HepG2 (cell line): ENCODE results near the gene NRGN. TPM values are rescaled to one million over a fixed set of nuclear protein-coding genes. Genes with fewer than 3 reads are reported as not detected.

ENCODE experiments used
- ATAC-seq: fragments of 200-7000 bp; cut with Tn5 transposase; 3 replicates; pipeline ENCODE4 v1.9.1; 2020; ENCODE audit warnings: mild to moderate bottlenecking, moderate library complexity
- BruUV-seq: library from RNA; stranded (reverse); fragments of 400-500 nt; replicated peaks from 2 replicates; lab custom pipeline; 2021; lab: Mats Ljungman, UMichigan
- CTCF ChIA-PET: fragments of 300-600 bp; formaldehyde crosslinking; extraction: SDS; loops from one replicate; lab custom pipeline; 2021; ENCODE audit warnings: low total read pairs, inconsistent platforms, low intra/inter-chr PET ratio; lab: Yijun Ruan, JAX
- POLR2A ChIA-PET: fragments of 350-600 bp; sonication (Branson Sonifier 250); formaldehyde crosslinking; loops from one replicate; lab custom pipeline; 2020; ENCODE audit warnings: antibody characterized with exemption, inconsistent platforms; lab: Yijun Ruan, JAX
- DNase-seq: peaks from one replicate; pipeline ENCODE4 v3.0.0-alpha.2; 2015; ENCODE audit warnings: low spot score
- FAIRE-seq: peaks from 3 replicates; lab custom pipeline; 2011; peaks lifted over from hg19 to GRCh38; lab: Jason Lieb, UNC
- H2AFZ ChIP-seq: one replicate; pipeline ENCODE4 v1.6.1; 2011; ENCODE audit warnings: low read length, inconsistent platforms
- H3K27ac ChIP-seq: fragments of 300-600 bp; 3 replicates; pipeline ENCODE4 v1.8.0; 2011; ENCODE audit warnings: mixed run types, mild to moderate bottlenecking, mixed read lengths, low read length, inconsistent platforms; ENCODE audit not compliant: insufficient read depth; ENCODE audit errors: extremely low read length
- H3K27me3 ChIP-seq, 2 experiments: fragments of 200-600 bp in 1 of 2; 2 replicates in 1 of 2; 3 replicates in 1 of 2; pipeline versions ENCODE4 v1.6.0 to v1.8.0; 2011; ENCODE audit warnings: low read length in 2 of 2, mild to moderate bottlenecking in 2 of 2, moderate library complexity in 2 of 2, inconsistent platforms in 1 of 2; ENCODE audit not compliant: insufficient read depth in 2 of 2, control insufficient read depth in 1 of 2
- H3K36me3 ChIP-seq, 2 experiments: fragments of 200-600 bp in 1 of 2; replicated peaks in 1 of 2; 2 replicates in 1 of 2; 3 replicates in 1 of 2; pipeline versions ENCODE4 v1.5.1 to v1.8.0; 2011; ENCODE audit warnings: low read length in 2 of 2, inconsistent platforms in 1 of 2; ENCODE audit not compliant: insufficient read depth in 2 of 2, control insufficient read depth in 1 of 2
- H3K4me1 ChIP-seq: 2 replicates; pipeline ENCODE4 v1.5.1; 2012; ENCODE audit warnings: low read length, inconsistent platforms; ENCODE audit not compliant: insufficient read depth
- H3K4me2 ChIP-seq: 2 replicates; pipeline ENCODE4 v1.6.0; 2011; ENCODE audit warnings: low read depth, low read length, inconsistent platforms
- H3K4me3 ChIP-seq, 3 experiments: fragments of 200-600 bp in 1 of 3; sonication (generic), shearing (Covaris generic) in 1 of 3; replicated peaks in 1 of 3; 2 replicates each; pipeline ENCODE4 v1.5.1; 2011 to 2016; ENCODE audit warnings: low read length in 3 of 3, inconsistent platforms in 2 of 3, low read depth in 2 of 3, mild to moderate bottlenecking in 2 of 3, control low read depth in 1 of 3, mixed read lengths in 1 of 3; ENCODE audit not compliant: insufficient read depth in 1 of 3
- H3K79me2 ChIP-seq: one replicate; pipeline ENCODE4 v1.6.1; 2011; ENCODE audit warnings: low read length, inconsistent platforms; ENCODE audit not compliant: insufficient read depth
- H3K9ac ChIP-seq: 2 replicates; pipeline ENCODE4 v1.6.0; 2011; ENCODE audit warnings: mild to moderate bottlenecking, low read depth, low read length, inconsistent platforms; ENCODE audit not compliant: insufficient read depth
- H3K9me3 ChIP-seq: 2 replicates; pipeline ENCODE4 v1.5.1; 2012; ENCODE audit warnings: mild to moderate bottlenecking, low read length
- H4K20me1 ChIP-seq: 2 replicates; pipeline ENCODE4 v1.6.0; 2011; ENCODE audit warnings: inconsistent platforms, mild to moderate bottlenecking, low read length, moderate library complexity; ENCODE audit not compliant: insufficient read depth
- AKAP8 ChIP-seq: sonication (generic); formaldehyde crosslinking; IDR thresholded peaks from 2 replicates; pipeline ENCODE4 v1.5.1; 2020; ENCODE audit warnings: mild to moderate bottlenecking, missing genetic modification reagents
- BORCS8-MEF2B ChIP-seq: sonication (generic); formaldehyde crosslinking; IDR thresholded peaks from 2 replicates; pipeline ENCODE4 v1.8.0; 2022; ENCODE audit warnings: mild to moderate bottlenecking, missing genetic modification reagents
- HNRNPL ChIP-seq: fragments of 200-400 bp; formaldehyde crosslinking; IDR thresholded peaks from 2 replicates; pipeline ENCODE4 v1.6.1; 2017; ENCODE audit warnings: mild to moderate bottlenecking, low read depth, low read length
- KLF11 ChIP-seq: IDR thresholded peaks from 2 replicates; pipeline ENCODE4 v1.6.1; 2016; ENCODE audit warnings: missing compliant biosample characterization
- KLF9 ChIP-seq: IDR thresholded peaks from 2 replicates; pipeline ENCODE4 v1.6.1; 2016; ENCODE audit warnings: low read depth
- MED13 ChIP-seq: sonication (generic); formaldehyde crosslinking; IDR thresholded peaks from 2 replicates; pipeline ENCODE4 v1.5.0; 2020; ENCODE audit warnings: missing genetic modification reagents
- MTA1 ChIP-seq: sonication (generic); formaldehyde crosslinking; IDR thresholded peaks from 2 replicates; pipeline ENCODE4 v1.4.0; 2020; ENCODE audit warnings: missing genetic modification reagents, mild to moderate bottlenecking, borderline replicate concordance
- RFXANK ChIP-seq: IDR thresholded peaks from 2 replicates; pipeline ENCODE4 v1.6.1; 2016
- SP1 ChIP-seq, 2 experiments: fragments of 450-650 bp in 1 of 2; sonication (generic) in 1 of 2; formaldehyde crosslinking in 1 of 2; IDR thresholded peaks; 2 replicates each; pipeline versions ENCODE4 v1.4.0 to v1.6.1; 2016 to 2020; ENCODE audit warnings: missing genetic modification reagents in 1 of 2
- STAG1 ChIP-seq: sonication (generic); formaldehyde crosslinking; IDR thresholded peaks from 2 replicates; pipeline ENCODE4 v1.4.0; 2020; ENCODE audit warnings: missing genetic modification reagents
- ZFYVE20 ChIP-seq: sonication (generic); formaldehyde crosslinking; IDR thresholded peaks from 2 replicates; pipeline ENCODE4 v1.8.0; 2023; ENCODE audit warnings: low read depth, mild to moderate bottlenecking, moderate library complexity, missing genetic modification reagents, borderline replicate concordance
- ZNF777 ChIP-seq: sonication (generic); formaldehyde crosslinking; IDR thresholded peaks from 2 replicates; pipeline ENCODE4 v1.4.0; 2020; ENCODE audit warnings: missing genetic modification reagents
- ZSCAN30 ChIP-seq: sonication (generic); formaldehyde crosslinking; IDR thresholded peaks from 2 replicates; pipeline ENCODE4 v1.5.0; 2020; ENCODE audit warnings: mild to moderate bottlenecking, missing genetic modification reagents
- WGBS: methylation state at CpG from one replicate; pipeline ENCODE4 v1.1.6; 2017; ENCODE audit warnings: low lambda C conversion rate; 5-methylcytosine and 5-hydroxymethylcytosine counted together
- in situ Hi-C: cut with HindIII; loops from 2 replicates; pipeline ENCODE4 v1.10.0; 2017; ENCODE audit warnings: low pct_unique_long_range_greater_than_20kb; ENCODE audit not compliant: extremely low pct_ligation_motif_present
- intact Hi-C: fragments of 100-400 bp; cut with micrococcal nuclease; formaldehyde crosslinking; loops from one replicate; pipeline ENCODE4 v1.10.0; 2022; ENCODE audit not compliant: unreplicated experiment
- polyA plus RNA-seq, 8 experiments: library from polyadenylated mRNA; depleted of rRNA in 3 of 8; stranded (reverse) in 7 of 8; unstranded in 1 of 8; fragments of >200 nt; fragmentation: Illumina TruSeq in 4 of 8; extraction: Trizol in 4 of 8; gene quantifications; 2 replicates each; pipeline versions ENCODE4 v1.2.1 to v1.2.3, GENCODE V29; 2011 to 2016; ENCODE audit warnings: low read depth in 4 of 8, missing spikeins in 1 of 8, mixed read lengths in 1 of 8; ENCODE audit not compliant: insufficient read depth in 1 of 8
- total RNA-seq, 5 experiments: library from RNA; depleted of rRNA; stranded (reverse); fragments of >200 nt; fragmentation: Illumina TruSeq; extraction: Trizol; gene quantifications; 2 replicates each; pipeline ENCODE4 v1.2.3, GENCODE V29; 2016; ENCODE audit warnings: low read depth in 1 of 5
- TF ChIP-seq, protein P1 (sequence below): sonication (generic); formaldehyde crosslinking; IDR thresholded peaks from 2 replicates; pipeline ENCODE4 v1.4.0; 2020; ENCODE audit warnings: missing genetic modification reagents
- TF ChIP-seq, protein P2 (sequence below): sonication (generic); formaldehyde crosslinking; IDR thresholded peaks from 2 replicates; pipeline ENCODE4 v1.5.0; 2020; ENCODE audit warnings: mild to moderate bottlenecking, missing genetic modification reagents
- TF ChIP-seq, protein P3 (sequence below): IDR thresholded peaks from 2 replicates; pipeline ENCODE4 v1.6.1; 2016; ENCODE audit warnings: missing compliant biosample characterization, missing genetic modification reagents, borderline replicate concordance
- TF ChIP-seq, protein P4 (sequence below): sonication (generic); formaldehyde crosslinking; conservative IDR thresholded peaks from 2 replicates; pipeline ENCODE4 v1.4.0; 2020; ENCODE audit warnings: missing genetic modification reagents

The NRGN gene
- total and polyA plus RNA-seq, 2 of the 13 experiments (the other 11 are each of a cell fraction or from before 2014, with no cell fraction given) = 0.22 TPM; not detected in 1

DNA sequence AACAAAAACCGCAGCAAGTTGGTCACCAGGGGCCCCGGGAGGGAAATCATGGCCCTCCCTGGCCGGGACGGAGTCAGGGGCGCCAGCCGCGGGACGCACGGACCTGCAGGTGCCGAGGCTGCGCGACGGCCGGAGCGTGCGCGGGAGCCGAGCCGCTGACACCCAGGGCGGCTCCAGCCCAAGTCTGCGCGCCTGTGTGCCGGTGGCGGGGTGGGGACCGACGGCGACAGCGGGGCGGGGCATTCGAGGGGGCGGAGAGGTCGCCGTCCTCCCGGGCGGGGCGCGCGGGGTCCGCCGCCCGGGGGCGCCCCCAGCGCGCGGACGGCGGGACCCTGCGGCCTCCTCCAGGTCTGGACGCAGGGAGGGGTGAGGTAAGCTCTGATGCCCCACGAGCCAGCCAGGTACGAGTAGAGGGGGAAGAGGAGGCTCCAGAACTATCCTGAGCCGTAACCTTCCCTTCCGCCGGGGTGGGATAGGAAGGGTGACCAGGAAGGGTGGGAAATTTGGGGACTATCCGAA, 22.4 kb downstream of the NRGN start, which contains the start of gene ESAM:
ESAM (minus strand) TSS at position 186 of the 519 bp plus-strand sequence; CDS start at position 50, 136 bp downstream.
- WGBS = 0% methylated on average over 6 of the region's 55 CpGs
- peak within 1 kb of the TSS; percentile 66 for H2AFZ ChIP-seq
- intact Hi-C loops (loop anchor here (1.0 to 2.0 kb wide), 3 partner anchors 15 to 31 kb away; no protein-coding TSS in a partner anchor), in situ Hi-C loops (loop anchor here (5.0 kb wide), 1 partner anchor 90 kb away; the partner anchor contains the start of genes SIAE and SPA17)
- no peaks in the 10 kb centered on the region for H3K36me3 ChIP-seq
- DNase-seq (no peak), FAIRE-seq (no peak), ATAC-seq (peak; percentile 29)
- peaks cover 0 to 24% of the 10 kb centered on the region in 2 experiments; a peak in 4 of 5 replicates for H3K27me3 ChIP-seq
- no peaks in the 10 kb centered on the region for H4K20me1 ChIP-seq
- ChIA-PET CTCF (interaction anchor here (1.6 to 2.9 kb wide), 5 partner anchors 16 to 93 kb away, joined by 8 to 19 read pairs (median 14); no protein-coding TSS in a partner anchor), POLR2A (interaction anchor here (1.6 to 3.5 kb wide), 4 partner anchors 11 to 89 kb away, joined by 8 to 16 read pairs (median 12); partner anchors contain the start of genes MSANTD2, SIAE and SPA17)
- no peaks in the 10 kb centered on the region for H3K9me3 ChIP-seq
- peak within 1 kb of the TSS; percentile 60 to 89 (median 70) for H3K4me3 ChIP-seq
- peak within 1 kb of the TSS; percentile 53 for H3K9ac ChIP-seq
- peak within 1 kb of the TSS; percentile 100 for H3K4me2 ChIP-seq
- BruUV-seq = no TSS peak
- no peaks in the 10 kb centered on the region for H3K79me2 ChIP-seq
- H3K4me1 ChIP-seq = peaks cover 69% of the 10 kb centered on the region
- H3K27ac ChIP-seq = no peak within 1 kb of the TSS
- no peak for TF ChIP-seq KLF11 (CRISPR knock-in tag)
- TF ChIP-seq ZFYVE20 (CRISPR knock-in tag) = no peak
- TF ChIP-seq MED13 (CRISPR knock-in tag) = no peak
- TF ChIP-seq, protein P1, sequence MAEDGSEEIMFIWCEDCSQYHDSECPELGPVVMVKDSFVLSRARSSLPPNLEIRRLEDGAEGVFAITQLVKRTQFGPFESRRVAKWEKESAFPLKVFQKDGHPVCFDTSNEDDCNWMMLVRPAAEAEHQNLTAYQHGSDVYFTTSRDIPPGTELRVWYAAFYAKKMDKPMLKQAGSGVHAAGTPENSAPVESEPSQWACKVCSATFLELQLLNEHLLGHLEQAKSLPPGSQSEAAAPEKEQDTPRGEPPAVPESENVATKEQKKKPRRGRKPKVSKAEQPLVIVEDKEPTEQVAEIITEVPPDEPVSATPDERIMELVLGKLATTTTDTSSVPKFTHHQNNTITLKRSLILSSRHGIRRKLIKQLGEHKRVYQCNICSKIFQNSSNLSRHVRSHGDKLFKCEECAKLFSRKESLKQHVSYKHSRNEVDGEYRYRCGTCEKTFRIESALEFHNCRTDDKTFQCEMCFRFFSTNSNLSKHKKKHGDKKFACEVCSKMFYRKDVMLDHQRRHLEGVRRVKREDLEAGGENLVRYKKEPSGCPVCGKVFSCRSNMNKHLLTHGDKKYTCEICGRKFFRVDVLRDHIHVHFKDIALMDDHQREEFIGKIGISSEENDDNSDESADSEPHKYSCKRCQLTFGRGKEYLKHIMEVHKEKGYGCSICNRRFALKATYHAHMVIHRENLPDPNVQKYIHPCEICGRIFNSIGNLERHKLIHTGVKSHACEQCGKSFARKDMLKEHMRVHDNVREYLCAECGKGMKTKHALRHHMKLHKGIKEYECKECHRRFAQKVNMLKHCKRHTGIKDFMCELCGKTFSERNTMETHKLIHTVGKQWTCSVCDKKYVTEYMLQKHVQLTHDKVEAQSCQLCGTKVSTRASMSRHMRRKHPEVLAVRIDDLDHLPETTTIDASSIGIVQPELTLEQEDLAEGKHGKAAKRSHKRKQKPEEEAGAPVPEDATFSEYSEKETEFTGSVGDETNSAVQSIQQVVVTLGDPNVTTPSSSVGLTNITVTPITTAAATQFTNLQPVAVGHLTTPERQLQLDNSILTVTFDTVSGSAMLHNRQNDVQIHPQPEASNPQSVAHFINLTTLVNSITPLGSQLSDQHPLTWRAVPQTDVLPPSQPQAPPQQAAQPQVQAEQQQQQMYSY (CRISPR knock-in tag) = no peak
- TF ChIP-seq, protein P2, sequence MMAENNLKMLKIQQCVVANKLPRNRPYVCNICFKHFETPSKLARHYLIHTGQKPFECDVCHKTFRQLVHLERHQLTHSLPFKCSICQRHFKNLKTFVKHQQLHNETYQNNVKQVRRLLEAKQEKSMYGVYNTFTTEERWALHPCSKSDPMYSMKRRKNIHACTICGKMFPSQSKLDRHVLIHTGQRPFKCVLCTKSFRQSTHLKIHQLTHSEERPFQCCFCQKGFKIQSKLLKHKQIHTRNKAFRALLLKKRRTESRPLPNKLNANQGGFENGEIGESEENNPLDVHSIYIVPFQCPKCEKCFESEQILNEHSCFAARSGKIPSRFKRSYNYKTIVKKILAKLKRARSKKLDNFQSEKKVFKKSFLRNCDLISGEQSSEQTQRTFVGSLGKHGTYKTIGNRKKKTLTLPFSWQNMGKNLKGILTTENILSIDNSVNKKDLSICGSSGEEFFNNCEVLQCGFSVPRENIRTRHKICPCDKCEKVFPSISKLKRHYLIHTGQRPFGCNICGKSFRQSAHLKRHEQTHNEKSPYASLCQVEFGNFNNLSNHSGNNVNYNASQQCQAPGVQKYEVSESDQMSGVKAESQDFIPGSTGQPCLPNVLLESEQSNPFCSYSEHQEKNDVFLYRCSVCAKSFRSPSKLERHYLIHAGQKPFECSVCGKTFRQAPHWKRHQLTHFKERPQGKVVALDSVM (CRISPR knock-in tag) = peak; percentile 22; the same call in 1 of the 2 replicates
- TF ChIP-seq ZNF777 (CRISPR knock-in tag) = peak; percentile 78
- no peak for TF ChIP-seq MTA1 (CRISPR knock-in tag)
- TF ChIP-seq BORCS8-MEF2B (CRISPR knock-in tag) = peak; percentile 19; the same call in 1 of the 2 replicates
- TF ChIP-seq HNRNPL = no peak
- TF ChIP-seq SP1 (IDR thresholded peaks at IDR 0.05) = no peak
- TF ChIP-seq SP1 (CRISPR knock-in tag; IDR thresholded peaks at IDR 0.05) = 0 out of 2 replicates have a peak, but pooled peaks have one; percentile 16
- TF ChIP-seq AKAP8 (CRISPR knock-in tag) = peak; percentile 71; the same call in 1 of the 2 replicates
- TF ChIP-seq STAG1 = no peak
- TF ChIP-seq ZSCAN30 (CRISPR knock-in tag) = no peak
- TF ChIP-seq, protein P3, sequence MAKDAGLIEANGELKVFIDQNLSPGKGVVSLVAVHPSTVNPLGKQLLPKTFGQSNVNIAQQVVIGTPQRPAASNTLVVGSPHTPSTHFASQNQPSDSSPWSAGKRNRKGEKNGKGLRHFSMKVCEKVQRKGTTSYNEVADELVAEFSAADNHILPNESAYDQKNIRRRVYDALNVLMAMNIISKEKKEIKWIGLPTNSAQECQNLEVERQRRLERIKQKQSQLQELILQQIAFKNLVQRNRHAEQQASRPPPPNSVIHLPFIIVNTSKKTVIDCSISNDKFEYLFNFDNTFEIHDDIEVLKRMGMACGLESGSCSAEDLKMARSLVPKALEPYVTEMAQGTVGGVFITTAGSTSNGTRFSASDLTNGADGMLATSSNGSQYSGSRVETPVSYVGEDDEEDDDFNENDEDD (CRISPR knock-in tag) = 0 out of 2 replicates have a peak, but pooled peaks have one; percentile 20
- TF ChIP-seq RFXANK (CRISPR knock-in tag) = no peak
- TF ChIP-seq, protein P4, sequence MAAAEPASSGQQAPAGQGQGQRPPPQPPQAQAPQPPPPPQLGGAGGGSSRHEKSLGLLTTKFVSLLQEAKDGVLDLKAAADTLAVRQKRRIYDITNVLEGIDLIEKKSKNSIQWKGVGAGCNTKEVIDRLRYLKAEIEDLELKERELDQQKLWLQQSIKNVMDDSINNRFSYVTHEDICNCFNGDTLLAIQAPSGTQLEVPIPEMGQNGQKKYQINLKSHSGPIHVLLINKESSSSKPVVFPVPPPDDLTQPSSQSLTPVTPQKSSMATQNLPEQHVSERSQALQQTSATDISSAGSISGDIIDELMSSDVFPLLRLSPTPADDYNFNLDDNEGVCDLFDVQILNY (CRISPR knock-in tag) = no peak
- no peak for TF ChIP-seq KLF9 (CRISPR knock-in tag)
